SK-N-SH (cell line): ENCODE data around the gene CDH23.

Experiments used
- GABPA ChIP-seq: IDR thresholded peaks from 2 replicates; pipeline ENCODE4 v1.4.0; 2012; ENCODE audit warnings: low read depth, mild to moderate bottlenecking
- NFIC ChIP-seq: IDR thresholded peaks from 2 replicates; pipeline ENCODE4 v1.4.0; 2012; ENCODE audit warnings: borderline replicate concordance
- POLR2AphosphoS5 ChIP-seq: IDR thresholded peaks from 2 replicates; pipeline ENCODE4 v1.6.1; 2012; ENCODE audit warnings: low read depth, low read length
- RAD21 ChIP-seq: IDR thresholded peaks from 2 replicates; pipeline ENCODE4 v1.6.1; 2012; ENCODE audit warnings: mild to moderate bottlenecking, low read length
- TF ChIP-seq, protein P1 (sequence below): fragments of 200-600 bp; sonication (generic); IDR thresholded peaks from 2 replicates; pipeline ENCODE4 v1.6.1; 2017; ENCODE audit warnings: antibody characterized with exemption, mild to moderate bottlenecking, moderate library complexity
- TF ChIP-seq, protein P2 (sequence below): IDR thresholded peaks from 2 replicates; pipeline ENCODE4 v1.4.0; 2012; ENCODE audit warnings: low read depth

DNA sequence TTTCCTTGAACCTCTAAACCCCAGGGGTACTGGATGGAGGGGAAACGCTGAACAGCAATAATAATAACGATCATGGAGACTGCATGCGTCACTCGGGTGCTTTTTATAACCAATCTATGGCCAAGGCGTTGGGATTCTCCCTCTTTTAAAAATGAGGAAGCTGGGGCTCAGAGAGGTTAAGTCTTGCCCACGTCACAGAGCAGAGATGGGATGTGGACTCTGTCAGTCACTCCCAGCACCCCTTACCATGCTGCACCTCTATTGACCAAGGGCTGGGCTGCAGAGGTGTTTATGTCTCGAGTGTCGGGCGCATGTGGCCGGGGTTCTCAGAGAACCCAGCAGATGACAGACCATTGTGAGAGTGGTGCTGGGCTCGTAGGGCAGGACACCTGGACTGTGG is 129.9 kb downstream of the CDH23 start:
- TF ChIP-seq, protein P1, sequence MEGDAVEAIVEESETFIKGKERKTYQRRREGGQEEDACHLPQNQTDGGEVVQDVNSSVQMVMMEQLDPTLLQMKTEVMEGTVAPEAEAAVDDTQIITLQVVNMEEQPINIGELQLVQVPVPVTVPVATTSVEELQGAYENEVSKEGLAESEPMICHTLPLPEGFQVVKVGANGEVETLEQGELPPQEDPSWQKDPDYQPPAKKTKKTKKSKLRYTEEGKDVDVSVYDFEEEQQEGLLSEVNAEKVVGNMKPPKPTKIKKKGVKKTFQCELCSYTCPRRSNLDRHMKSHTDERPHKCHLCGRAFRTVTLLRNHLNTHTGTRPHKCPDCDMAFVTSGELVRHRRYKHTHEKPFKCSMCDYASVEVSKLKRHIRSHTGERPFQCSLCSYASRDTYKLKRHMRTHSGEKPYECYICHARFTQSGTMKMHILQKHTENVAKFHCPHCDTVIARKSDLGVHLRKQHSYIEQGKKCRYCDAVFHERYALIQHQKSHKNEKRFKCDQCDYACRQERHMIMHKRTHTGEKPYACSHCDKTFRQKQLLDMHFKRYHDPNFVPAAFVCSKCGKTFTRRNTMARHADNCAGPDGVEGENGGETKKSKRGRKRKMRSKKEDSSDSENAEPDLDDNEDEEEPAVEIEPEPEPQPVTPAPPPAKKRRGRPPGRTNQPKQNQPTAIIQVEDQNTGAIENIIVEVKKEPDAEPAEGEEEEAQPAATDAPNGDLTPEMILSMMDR: no peak
- TF ChIP-seq RAD21 (no peak), POLR2AphosphoS5 (no peak), GABPA (no peak), NFIC (no peak)
- TF ChIP-seq, protein P2, sequence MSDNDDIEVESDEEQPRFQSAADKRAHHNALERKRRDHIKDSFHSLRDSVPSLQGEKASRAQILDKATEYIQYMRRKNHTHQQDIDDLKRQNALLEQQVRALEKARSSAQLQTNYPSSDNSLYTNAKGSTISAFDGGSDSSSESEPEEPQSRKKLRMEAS: no peak
